Vagina (tissue), 2 donors: ENCODE measurements around the gene NAPB.

Experiments used
- CTCF ChIP-seq, 3 experiments: fragments of 450-650 bp in 2 of 3; fragments of 200-600 bp in 1 of 3; sonication (generic) in 1 of 3; IDR thresholded peaks; one replicate each; pipeline ENCODE4 v1.5.1; 2017 to 2019; ENCODE audit warnings: antibody characterized with exemption in 3 of 3, mild to moderate bottlenecking in 2 of 3, moderate library complexity in 2 of 3
- POLR2A ChIP-seq, 2 donors: fragments of 450-650 bp; IDR thresholded peaks; one replicate each; pipeline ENCODE4 v1.6.1; 2017; ENCODE audit warnings: antibody characterized with exemption in 2 of 2, mild to moderate bottlenecking in 2 of 2, moderate library complexity in 2 of 2
- POLR2AphosphoS5 ChIP-seq, 2 donors: sonication (generic); formaldehyde crosslinking; IDR thresholded peaks; one replicate each; pipeline ENCODE4 v1.9.0; 2017; ENCODE audit warnings: antibody characterized with exemption in 2 of 2, mild to moderate bottlenecking in 2 of 2, low read depth in 1 of 2; ENCODE audit not compliant: insufficient read depth in 1 of 2

DNA sequence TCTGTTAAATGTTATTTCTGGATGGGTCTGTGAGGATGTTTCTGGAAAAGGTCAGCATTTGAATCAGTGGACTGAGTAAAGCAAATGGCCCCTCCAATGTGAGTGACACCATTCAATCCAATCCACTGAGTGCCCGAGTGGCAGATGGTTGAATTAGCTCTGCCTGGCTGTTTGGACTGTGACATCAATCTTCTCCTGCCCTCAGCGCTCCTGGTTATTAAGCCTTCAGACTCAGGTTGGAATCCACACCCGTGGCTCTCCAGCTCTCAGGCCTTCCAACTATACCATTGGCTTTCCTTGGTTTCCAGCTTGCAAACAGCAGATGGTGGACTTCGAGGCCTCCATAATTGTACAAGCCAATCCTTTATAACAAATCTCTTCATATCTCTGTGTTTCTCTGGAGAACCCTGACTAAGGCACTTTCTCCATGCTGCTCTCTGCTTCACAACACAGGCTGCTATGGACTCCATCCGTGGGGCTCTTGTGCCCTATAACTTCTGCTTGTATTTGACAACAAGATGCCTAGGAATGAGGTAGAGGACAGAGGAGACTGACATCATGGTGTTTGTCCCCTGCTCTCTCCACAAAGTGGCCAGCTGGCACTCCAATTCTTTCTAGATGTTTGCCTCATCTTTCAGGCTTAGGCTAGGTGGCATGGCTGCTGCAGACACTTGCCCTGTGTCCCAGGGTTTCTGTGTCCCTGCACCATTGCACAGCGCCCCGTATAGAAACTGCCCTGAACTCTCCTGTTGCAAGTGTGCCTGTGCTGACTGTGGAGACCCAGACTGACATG lies 13.4 kb upstream of the NAPB start:
- TF ChIP-seq POLR2A (IDR thresholded peaks at IDR 0.05) (no peak), CTCF (IDR thresholded peaks at IDR 0.05) (no peak), POLR2AphosphoS5 (IDR thresholded peaks at IDR 0.05; ENCODE audit: insufficient read depth in 1 of 2, low read depth in 1 of 2) (no peak)
